H9 (cell line): Measurements from ENCODE around the gene XRCC3. TPM values are rescaled to one million over a fixed set of nuclear protein-coding genes. Genes with fewer than 3 reads are reported as not detected.

Source experiments
- DNase-seq: peaks from one replicate; pipeline ENCODE4 v3.0.0-alpha.2; 2017
- H2AFZ ChIP-seq: one replicate; pipeline ENCODE4 v1.6.1; 2013; ENCODE audit warnings: mild to moderate bottlenecking, low read length, control low read depth, moderate library complexity
- H2AK5ac ChIP-seq: 2 replicates; pipeline ENCODE4 v1.6.1; 2013; ENCODE audit warnings: low read length, control low read depth, mixed read lengths; ENCODE audit not compliant: insufficient read length
- H2BK120ac ChIP-seq: one replicate; pipeline ENCODE4 v1.6.1; 2013; ENCODE audit warnings: low read depth, mild to moderate bottlenecking, low read length, control low read depth, inconsistent platforms; ENCODE audit not compliant: poor library complexity, severe bottlenecking
- H2BK12ac ChIP-seq: 2 replicates; pipeline ENCODE4 v1.6.1; 2013; ENCODE audit warnings: low read length, control low read depth, mixed read lengths, low read depth; ENCODE audit not compliant: insufficient read length
- H2BK15ac ChIP-seq: 2 replicates; pipeline ENCODE4 v1.6.1; 2013; ENCODE audit warnings: low read depth, low read length, control low read depth
- H2BK20ac ChIP-seq: one replicate; pipeline ENCODE4 v1.6.1; 2013; ENCODE audit warnings: low read depth, mild to moderate bottlenecking, low read length, control low read depth, inconsistent platforms; ENCODE audit not compliant: poor library complexity, severe bottlenecking
- H2BK5ac ChIP-seq: 2 replicates; pipeline ENCODE4 v1.6.1; 2013; ENCODE audit warnings: low read length, control low read depth, mixed read lengths; ENCODE audit not compliant: insufficient read length
- H3K14ac ChIP-seq: 2 replicates; pipeline ENCODE4 v1.6.1; 2013; ENCODE audit warnings: low read length, control low read depth; ENCODE audit not compliant: insufficient read depth
- H3K18ac ChIP-seq: 2 replicates; pipeline ENCODE4 v1.6.1; 2013; ENCODE audit warnings: low read depth, mild to moderate bottlenecking, mixed read lengths, low read length, control low read depth; ENCODE audit not compliant: insufficient read length
- H3K23ac ChIP-seq: 2 replicates; pipeline ENCODE4 v1.6.1; 2013; ENCODE audit warnings: low read length, control low read depth, mixed read lengths, low read depth; ENCODE audit not compliant: insufficient read length
- H3K23me2 ChIP-seq: 2 replicates; pipeline ENCODE4 v1.6.1; 2013; ENCODE audit warnings: low read depth, mild to moderate bottlenecking, mixed read lengths, low read length, control low read depth; ENCODE audit not compliant: insufficient read length, poor library complexity, severe bottlenecking
- H3K27ac ChIP-seq: 2 replicates; pipeline ENCODE4 v1.5.1; 2013; ENCODE audit warnings: low read length, control low read depth, mixed read lengths, low read depth; ENCODE audit not compliant: insufficient read length
- H3K27me3 ChIP-seq: 2 replicates; pipeline ENCODE4 v1.6.1; 2013; ENCODE audit warnings: low read length, control low read depth, inconsistent platforms; ENCODE audit not compliant: insufficient read depth
- H3K4ac ChIP-seq: 2 replicates; pipeline ENCODE4 v1.6.1; 2013; ENCODE audit warnings: low read depth, mild to moderate bottlenecking, control low read depth, inconsistent platforms, low read length, moderate library complexity
- H3K4me1 ChIP-seq: 2 replicates; pipeline ENCODE4 v1.6.1; 2013; ENCODE audit warnings: low read length, control low read depth, inconsistent platforms; ENCODE audit not compliant: insufficient read depth
- H3K4me2 ChIP-seq: 2 replicates; pipeline ENCODE4 v1.6.1; 2013; ENCODE audit warnings: low read length, control low read depth, mixed read lengths; ENCODE audit not compliant: insufficient read length, insufficient read depth
- H3K56ac ChIP-seq: 2 replicates; pipeline ENCODE4 v1.6.1; 2013; ENCODE audit warnings: low read depth, mild to moderate bottlenecking, mixed read lengths, low read length, control low read depth; ENCODE audit not compliant: insufficient read length
- H3K79me1 ChIP-seq: 2 replicates; pipeline ENCODE4 v1.6.1; 2013; ENCODE audit warnings: low read depth, mild to moderate bottlenecking, moderate library complexity, low read length, control low read depth, inconsistent platforms; ENCODE audit not compliant: insufficient read depth, poor library complexity, severe bottlenecking
- H3K79me2 ChIP-seq: 2 replicates; pipeline ENCODE4 v1.6.1; 2013; ENCODE audit warnings: low read length, control low read depth, inconsistent platforms; ENCODE audit not compliant: insufficient read depth
- H3K9ac ChIP-seq: 2 replicates; pipeline ENCODE4 v1.6.1; 2013; ENCODE audit warnings: low read length, control low read depth, mixed read lengths; ENCODE audit not compliant: insufficient read length; ENCODE audit errors: extremely low read depth
- H3K9me3 ChIP-seq: one replicate; pipeline ENCODE4 v1.6.1; 2013; ENCODE audit warnings: low read depth, low read length, inconsistent platforms; ENCODE audit not compliant: control insufficient read depth
- H3T11ph ChIP-seq: one replicate; pipeline ENCODE4 v1.6.1; 2013; ENCODE audit warnings: mild to moderate bottlenecking, low read length, control low read depth, inconsistent platforms
- H4K20me1 ChIP-seq: one replicate; pipeline ENCODE4 v1.6.1; 2013; ENCODE audit not compliant: control insufficient read depth, insufficient read length, insufficient read depth
- H4K5ac ChIP-seq: 2 replicates; pipeline ENCODE4 v1.6.1; 2013; ENCODE audit warnings: low read depth, mild to moderate bottlenecking, mixed read lengths, low read length, control low read depth; ENCODE audit not compliant: insufficient read length
- H4K8ac ChIP-seq: replicated peaks from 2 replicates; pipeline ENCODE4 v1.6.1; 2013; ENCODE audit warnings: low read length, control low read depth, mixed read lengths, low read depth; ENCODE audit not compliant: insufficient read length
- H4K91ac ChIP-seq: 2 replicates; pipeline ENCODE4 v1.6.1; 2013; ENCODE audit warnings: low read depth, mild to moderate bottlenecking, moderate library complexity, mixed read lengths, low read length, control low read depth; ENCODE audit not compliant: insufficient read length
- H3K27ac Mint-ChIP-seq, 3 experiments: 2 replicates in 2 of 3; 3 replicates in 1 of 3; pipeline ENCODE4 v1.8.0; 2020 to 2021; ENCODE audit warnings: mixed read lengths in 3 of 3, mild to moderate bottlenecking in 1 of 3, moderate library complexity in 1 of 3
- H3K27me3 Mint-ChIP-seq: 2 replicates; pipeline ENCODE4 v1.8.0; 2021; ENCODE audit warnings: low read depth, mild to moderate bottlenecking, moderate library complexity, mixed read lengths
- H3K36me3 Mint-ChIP-seq, 3 experiments: 2 replicates in 2 of 3; 3 replicates in 1 of 3; pipeline ENCODE4 v1.8.0; 2020 to 2021; ENCODE audit warnings: low read depth in 3 of 3, mixed read lengths in 3 of 3; ENCODE audit not compliant: insufficient read depth in 1 of 3
- H3K4me1 Mint-ChIP-seq, 2 experiments: 2 replicates each; pipeline ENCODE4 v1.8.0; 2020; ENCODE audit warnings: mixed read lengths in 2 of 2
- H3K4me3 Mint-ChIP-seq, 2 experiments: 2 replicates in 1 of 2; 3 replicates in 1 of 2; pipeline ENCODE4 v1.8.0; 2020 to 2021; ENCODE audit warnings: mild to moderate bottlenecking in 2 of 2, mixed read lengths in 2 of 2, moderate library complexity in 1 of 2
- H3K9me3 Mint-ChIP-seq, 2 experiments: 2 replicates in 1 of 2; 3 replicates in 1 of 2; pipeline ENCODE4 v1.8.0; 2020; ENCODE audit warnings: mild to moderate bottlenecking in 2 of 2, mixed read lengths in 2 of 2, moderate library complexity in 1 of 2
- CTCF ChIP-seq: fragments of 200-600 bp; sonication (generic); conservative IDR thresholded peaks from 3 replicates; pipeline ENCODE4 v1.8.0; 2021; ENCODE audit warnings: antibody characterized with exemption, mild to moderate bottlenecking
- WGBS: extraction: QIAGEN DNeasy Blood & Tissue Kit; methylation state at CpG from one replicate; pipeline ENCODE4 v1.1.7; 2013; ENCODE audit warnings: missing lambda C conversion rate, low lambda C conversion rate, mixed read lengths; ENCODE audit not compliant: insufficient read length; ENCODE audit errors: extremely low coverage; 5-methylcytosine and 5-hydroxymethylcytosine counted together
- total RNA-seq: library from RNA; stranded (reverse); gene quantifications from 2 replicates; pipeline ENCODE4 v1.2.1, GENCODE V29; 2021

The XRCC3 gene
- total RNA-seq, 1 experiment from 2014 or later, result 45.3 TPM

DNA sequence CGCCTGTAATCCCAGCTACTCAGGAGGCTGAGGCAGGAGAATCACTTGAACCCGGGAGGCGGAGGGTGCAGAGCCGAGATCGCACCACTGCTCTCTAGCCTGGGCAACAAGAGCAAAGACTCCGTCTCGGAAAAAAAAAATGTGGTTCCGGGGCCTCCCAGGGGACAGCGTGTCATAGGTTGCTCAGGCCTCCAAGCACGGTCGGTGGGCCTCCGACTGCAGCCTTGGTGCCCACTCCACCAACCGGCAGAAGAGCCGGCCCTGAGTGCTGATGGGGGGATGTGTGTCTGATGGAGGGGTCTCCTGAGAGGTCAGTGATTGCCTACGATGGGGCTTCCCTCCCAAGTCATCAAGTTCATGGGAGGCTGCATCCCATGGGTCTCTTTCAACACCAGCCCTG, 16.2 kb upstream of the XRCC3 start:
- H3K4me3 Mint-ChIP-seq, result no peak overlapping the region
- DNase-seq, result no peak
- H3K36me3 Mint-ChIP-seq, result peaks cover 2 to 44% (median 34%) of the 10 kb centered on the region in 3 experiments; a peak in 6 of 7 replicates

More for the DNA sequence above, 16.2 kb upstream of the XRCC3 start:
- Histone ChIP-seq H3K79me2 (no peaks in the 10 kb centered on the region), H2BK20ac (no peak overlapping the region), H2BK12ac (no peak overlapping the region), H4K91ac (peak overlapping the region; percentile 2), H3K56ac (no peak overlapping the region), H3K79me1 (no peaks in the 10 kb centered on the region), H3K18ac (no peak overlapping the region), H3K4me2 (no peak overlapping the region), H2BK5ac (no peak overlapping the region), H3K9ac (no peak overlapping the region), H3K4ac (no peak overlapping the region), H3K23me2 (no peaks in the 10 kb centered on the region), H3K14ac (no peak overlapping the region), H3K23ac (no peak overlapping the region), H3K27me3 (no peaks in the 10 kb centered on the region), H3K27ac (no peak overlapping the region), H3K4me1 (no peaks in the 10 kb centered on the region), H2BK120ac (no peak overlapping the region), H2AK5ac (no peak overlapping the region), H3T11ph (no peak overlapping the region), H2BK15ac (no peak overlapping the region), H4K8ac (no peak overlapping the region), H4K5ac (no peak overlapping the region), H4K20me1 (peaks cover 3% of the 10 kb centered on the region), H3K9me3 (no peaks in the 10 kb centered on the region), H2AFZ (no peak overlapping the region)
- Mint-ChIP-seq H3K4me1 (peaks cover 0 to 3% of the 10 kb centered on the region in 2 experiments; a peak in 1 of 4 replicates), H3K9me3 (no peaks in the 10 kb centered on the region), H3K27ac (peak overlapping the region in 1 of 3 experiments; percentile 85; a peak in 1 of 7 replicates), H3K27me3 (no peaks in the 10 kb centered on the region)
- WGBS, result no CpG with 5 or more reads among the region's 15 CpGs
- TF ChIP-seq CTCF, result no peak
